Measurements from ENCODE around the gene PCBD2.

PCBD2 gene

DNA sequence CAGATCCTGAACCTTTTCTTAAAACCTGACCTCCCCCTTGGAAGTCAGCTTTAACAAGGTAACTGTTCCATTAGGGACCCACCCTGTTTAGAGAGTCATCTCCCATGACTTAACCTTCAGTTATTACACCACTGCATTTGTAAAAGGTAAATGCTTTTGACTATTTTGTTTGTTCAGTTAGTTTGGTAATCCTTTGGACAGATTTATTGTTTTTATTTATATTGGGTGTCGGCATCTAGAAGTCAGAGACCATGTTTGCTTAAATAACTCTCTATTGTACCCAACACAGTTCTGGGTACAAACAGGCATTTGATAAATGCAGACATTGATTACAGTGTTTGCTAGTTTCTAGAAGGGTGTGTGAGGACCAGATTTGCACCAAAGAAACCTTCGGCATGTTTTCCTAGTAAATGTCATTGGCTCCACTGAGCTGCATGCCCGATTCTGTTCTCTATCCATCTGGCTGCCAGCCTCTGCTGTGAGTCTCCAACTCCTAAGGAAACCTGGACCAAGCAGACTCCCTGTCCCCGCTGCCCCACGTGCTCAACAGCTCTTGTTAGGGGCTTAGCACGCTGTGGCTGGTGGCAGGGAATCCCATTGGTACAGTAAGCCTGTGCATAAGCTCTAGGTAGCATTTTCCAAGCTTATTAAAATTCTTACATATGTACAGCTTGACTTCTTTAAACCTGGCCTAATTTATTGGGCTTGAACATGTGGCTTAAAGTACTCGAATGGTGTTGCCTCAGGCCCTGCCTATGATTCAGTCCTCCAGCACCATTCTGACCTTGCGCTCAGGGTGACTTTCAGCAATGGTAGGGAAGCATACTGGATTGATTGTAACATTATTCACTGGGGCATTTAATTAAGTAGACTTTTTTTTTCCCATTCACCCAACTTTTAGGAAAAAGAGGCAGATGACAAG lies 6.6 kb downstream of the PCBD2 start:
- H3K36me3 ChIP-seq (ENCODE audit: insufficient read depth, low read length), result peaks cover 16% of the 10 kb centered on the region
- H3K4me3 ChIP-seq (ENCODE audit: low read length), result no peak overlapping the region
- no peaks in the 10 kb centered on the region for H3K27me3 ChIP-seq (ENCODE audit: control insufficient read depth, insufficient read depth, low read length)
- no peak overlapping the region for H3K9ac ChIP-seq (ENCODE audit: low read depth, low read length)
- no peaks in the 10 kb centered on the region for H3K9me3 ChIP-seq (replicated peaks; ENCODE audit: low read length)
- H3K4me1 ChIP-seq (ENCODE audit: control insufficient read depth, insufficient read depth, low read length), result no peaks in the 10 kb centered on the region
- no peak overlapping the region for H3K4me2 ChIP-seq (ENCODE audit: low read length)

DNA sequence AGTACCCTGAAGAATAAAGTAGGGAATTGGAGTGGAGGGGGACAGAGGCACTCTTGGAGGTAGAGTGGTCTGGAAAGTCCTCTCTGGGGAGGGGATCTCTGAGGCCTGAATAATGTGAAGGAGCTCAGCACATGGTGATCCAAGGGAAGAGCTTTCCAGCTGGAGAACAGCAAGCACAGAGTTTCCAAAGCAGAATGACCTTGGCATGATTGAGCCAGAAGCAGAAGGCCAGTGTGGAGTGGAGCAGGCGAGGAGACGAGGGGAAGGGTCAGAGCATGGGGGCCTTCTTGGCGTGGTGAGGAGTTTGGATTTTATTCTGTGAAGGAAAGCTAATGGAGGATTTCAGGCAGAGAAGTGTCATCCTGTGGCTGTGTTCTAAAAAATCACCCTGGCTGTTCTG lies 8.3 kb downstream of the PCBD2 start:
- Histone ChIP-seq H3K4me2 (ENCODE audit: low read length) (no peak overlapping the region), H3K27me3 (ENCODE audit: control insufficient read depth, insufficient read depth, low read length) (no peaks in the 10 kb centered on the region), H3K9ac (ENCODE audit: low read depth, low read length) (no peak overlapping the region), H3K4me3 (ENCODE audit: low read length) (no peak overlapping the region), H3K9me3 (replicated peaks; ENCODE audit: low read length) (no peaks in the 10 kb centered on the region), H3K4me1 (ENCODE audit: control insufficient read depth, insufficient read depth, low read length) (no peaks in the 10 kb centered on the region), H3K36me3 (ENCODE audit: insufficient read depth, low read length) (peaks cover 18% of the 10 kb centered on the region)

DNA sequence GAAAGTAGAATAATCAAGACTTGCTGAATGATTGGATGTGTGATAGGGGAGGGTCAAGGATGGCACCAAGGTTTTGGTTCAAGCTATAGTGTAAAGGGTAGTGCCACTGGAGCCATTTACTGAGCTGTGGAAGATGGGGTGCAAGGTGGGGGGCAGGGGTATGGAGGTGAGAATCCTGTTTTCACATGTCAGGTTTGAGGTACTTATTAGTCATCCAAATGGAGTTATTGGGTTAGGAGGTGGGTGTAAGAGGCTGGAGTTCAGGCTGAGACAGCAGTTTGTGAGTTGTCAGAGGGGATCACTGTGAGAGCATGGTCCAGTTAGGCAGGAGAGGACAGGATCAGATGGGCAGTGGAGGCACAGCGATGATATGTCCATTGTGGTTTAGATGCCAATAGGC lies 8.9 kb downstream of the PCBD2 start:
- Histone ChIP-seq H3K4me1 (ENCODE audit: control insufficient read depth, insufficient read depth, low read length) (no peaks in the 10 kb centered on the region), H3K9me3 (replicated peaks; ENCODE audit: low read length) (no peaks in the 10 kb centered on the region), H3K4me3 (ENCODE audit: low read length) (no peak overlapping the region), H3K27me3 (ENCODE audit: control insufficient read depth, insufficient read depth, low read length) (no peaks in the 10 kb centered on the region), H3K36me3 (ENCODE audit: insufficient read depth, low read length) (peaks cover 18% of the 10 kb centered on the region), H3K9ac (ENCODE audit: low read depth, low read length) (no peak overlapping the region), H3K4me2 (ENCODE audit: low read length) (no peak overlapping the region)

DNA sequence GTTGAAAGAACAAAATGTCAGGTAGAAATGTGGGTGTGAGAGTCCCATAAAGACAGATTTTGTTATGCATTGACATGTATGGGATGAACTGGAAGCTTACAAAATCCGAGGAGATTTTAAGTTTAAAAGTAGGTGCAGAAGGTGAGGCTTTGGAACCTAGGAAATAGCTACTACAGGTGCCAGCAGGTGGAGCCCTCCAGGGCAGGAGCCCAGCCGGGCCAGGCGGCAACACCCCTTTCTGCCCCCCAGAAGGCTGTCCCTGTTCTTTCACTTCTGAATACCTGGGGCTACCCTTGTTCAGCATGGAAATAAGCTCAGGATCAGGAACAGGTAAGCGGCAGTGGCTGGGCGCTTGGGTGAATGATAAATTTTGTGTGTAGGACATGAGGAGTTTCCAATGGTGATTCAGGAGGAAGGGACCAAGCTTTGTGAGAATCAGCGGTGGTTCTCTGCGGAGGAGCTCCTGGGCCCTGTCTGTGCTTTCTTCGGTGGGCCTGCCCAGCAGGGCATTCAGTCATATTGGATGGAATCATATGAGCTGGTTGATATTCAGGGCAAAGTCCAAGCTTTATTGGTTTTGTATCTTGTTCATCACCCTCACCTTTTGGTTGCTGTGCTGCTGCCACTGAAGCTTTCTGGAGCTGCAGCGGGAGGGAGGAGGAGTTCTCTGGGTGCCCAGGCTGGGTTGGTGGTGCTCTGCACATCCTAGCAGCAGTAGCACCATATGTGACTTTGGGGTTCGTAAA lies 12.3 kb downstream of the PCBD2 start:
- H3K4me3 ChIP-seq (ENCODE audit: low read length), result no peak overlapping the region
- no peak overlapping the region for H3K4me2 ChIP-seq (ENCODE audit: low read length)
- peaks cover 26% of the 10 kb centered on the region for H3K36me3 ChIP-seq (ENCODE audit: insufficient read depth, low read length)
- no peaks in the 10 kb centered on the region for H3K27me3 ChIP-seq (ENCODE audit: control insufficient read depth, insufficient read depth, low read length)
- H3K4me1 ChIP-seq (ENCODE audit: control insufficient read depth, insufficient read depth, low read length), result no peaks in the 10 kb centered on the region
- H3K9me3 ChIP-seq (replicated peaks; ENCODE audit: low read length), result no peaks in the 10 kb centered on the region
- no peak overlapping the region for H3K9ac ChIP-seq (ENCODE audit: low read depth, low read length)

DNA sequence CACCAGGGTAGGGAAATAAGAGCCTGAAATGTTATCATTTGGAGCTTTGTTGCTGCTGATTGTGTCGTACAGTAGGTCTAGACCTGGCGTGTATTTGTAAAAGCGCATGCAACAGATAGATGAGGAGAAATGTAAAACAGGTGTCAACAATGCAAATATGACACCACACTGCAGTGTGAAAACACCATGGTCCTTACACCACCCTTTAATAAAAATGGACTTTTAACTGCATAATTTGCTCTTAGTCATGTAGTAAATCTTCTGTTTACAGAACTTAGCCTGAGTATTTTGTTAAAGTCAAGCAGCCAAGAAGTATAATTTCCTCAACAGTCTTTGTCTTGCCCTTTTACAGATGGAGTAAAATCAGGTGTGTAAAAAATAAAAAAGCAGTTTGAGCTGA lies 13.9 kb downstream of the PCBD2 start:
- no peaks in the 10 kb centered on the region for H3K27me3 ChIP-seq (ENCODE audit: control insufficient read depth, insufficient read depth, low read length)
- no peak overlapping the region for H3K9ac ChIP-seq (ENCODE audit: low read depth, low read length)
- no peaks in the 10 kb centered on the region for H3K4me1 ChIP-seq (ENCODE audit: control insufficient read depth, insufficient read depth, low read length)
- H3K9me3 ChIP-seq (replicated peaks; ENCODE audit: low read length), result no peaks in the 10 kb centered on the region
- peaks cover 19% of the 10 kb centered on the region for H3K36me3 ChIP-seq (ENCODE audit: insufficient read depth, low read length)
- no peak overlapping the region for H3K4me3 ChIP-seq (ENCODE audit: low read length)
- no peak overlapping the region for H3K4me2 ChIP-seq (ENCODE audit: low read length)

DNA sequence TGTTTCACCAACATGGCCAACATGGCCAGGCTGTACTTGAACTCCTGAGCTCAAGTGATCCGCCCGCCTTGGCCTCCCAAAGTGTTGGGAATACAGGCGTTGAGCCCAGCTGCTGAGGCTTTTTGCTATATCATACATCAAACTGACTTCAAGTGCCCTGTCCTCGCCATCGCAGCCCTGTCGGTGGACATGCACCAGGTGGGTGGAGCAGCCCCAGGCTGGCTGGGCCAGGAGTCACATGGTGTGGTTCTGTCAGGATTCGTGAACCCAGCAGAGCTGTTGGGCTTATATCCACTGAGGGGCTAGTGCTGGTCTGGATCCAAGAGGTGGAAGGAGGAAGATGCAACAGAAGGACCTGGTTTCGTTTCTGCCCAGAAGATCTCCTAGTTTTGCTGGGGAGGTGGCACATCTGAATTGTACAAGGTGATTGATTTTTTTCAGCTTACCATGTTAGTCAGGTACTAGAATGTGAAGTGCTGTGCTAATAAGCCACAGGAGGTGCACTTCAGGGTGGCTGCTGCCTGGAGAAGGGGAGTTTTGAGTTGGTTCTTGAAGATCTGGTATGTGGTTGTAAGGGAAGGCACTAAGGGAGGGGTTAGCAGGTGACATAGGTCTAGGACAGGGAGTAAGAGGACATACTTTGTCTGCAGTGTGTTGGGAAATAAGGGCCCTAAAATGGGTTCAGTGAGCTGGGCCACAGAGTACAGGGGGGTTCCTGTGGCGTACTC lies 16.1 kb downstream of the PCBD2 start:
- no peak overlapping the region for H3K4me2 ChIP-seq (ENCODE audit: low read length)
- no peaks in the 10 kb centered on the region for H3K27me3 ChIP-seq (ENCODE audit: control insufficient read depth, insufficient read depth, low read length)
- no peak overlapping the region for H3K4me3 ChIP-seq (ENCODE audit: low read length)
- no peaks in the 10 kb centered on the region for H3K4me1 ChIP-seq (ENCODE audit: control insufficient read depth, insufficient read depth, low read length)
- H3K36me3 ChIP-seq (ENCODE audit: insufficient read depth, low read length), result peaks cover 15% of the 10 kb centered on the region
- H3K9me3 ChIP-seq (replicated peaks; ENCODE audit: low read length), result no peaks in the 10 kb centered on the region
- H3K9ac ChIP-seq (ENCODE audit: low read depth, low read length), result no peak overlapping the region

DNA sequence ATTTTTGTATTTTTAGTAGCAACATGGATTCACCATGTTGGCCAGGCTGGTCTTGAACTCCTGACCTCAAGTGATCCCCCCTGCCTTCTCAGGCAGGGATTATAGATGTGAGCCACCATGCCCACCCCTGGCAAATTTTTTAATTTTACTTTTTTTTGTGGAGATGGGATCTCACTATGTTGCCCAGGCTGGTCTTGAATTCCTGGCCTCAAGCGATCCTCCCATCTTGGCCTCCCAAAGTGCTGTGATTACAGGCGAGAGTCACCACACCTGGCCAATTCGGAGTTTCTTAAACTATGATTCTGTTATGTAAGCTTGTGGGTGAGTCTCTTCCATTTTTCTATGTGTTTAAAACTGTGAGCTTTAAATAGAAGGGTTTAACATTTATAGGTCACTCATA lies 27.6 kb downstream of the PCBD2 start:
- no peak overlapping the region for H3K9ac ChIP-seq (ENCODE audit: low read depth, low read length)
- peaks cover 12% of the 10 kb centered on the region for H3K36me3 ChIP-seq (ENCODE audit: insufficient read depth, low read length)
- H3K27me3 ChIP-seq (ENCODE audit: control insufficient read depth, insufficient read depth, low read length), result no peaks in the 10 kb centered on the region
- no peaks in the 10 kb centered on the region for H3K4me1 ChIP-seq (ENCODE audit: control insufficient read depth, insufficient read depth, low read length)
- H3K9me3 ChIP-seq (replicated peaks; ENCODE audit: low read length), result no peaks in the 10 kb centered on the region
- no peak overlapping the region for H3K4me3 ChIP-seq (ENCODE audit: low read length)
- H3K4me2 ChIP-seq (ENCODE audit: low read length), result no peak overlapping the region

DNA sequence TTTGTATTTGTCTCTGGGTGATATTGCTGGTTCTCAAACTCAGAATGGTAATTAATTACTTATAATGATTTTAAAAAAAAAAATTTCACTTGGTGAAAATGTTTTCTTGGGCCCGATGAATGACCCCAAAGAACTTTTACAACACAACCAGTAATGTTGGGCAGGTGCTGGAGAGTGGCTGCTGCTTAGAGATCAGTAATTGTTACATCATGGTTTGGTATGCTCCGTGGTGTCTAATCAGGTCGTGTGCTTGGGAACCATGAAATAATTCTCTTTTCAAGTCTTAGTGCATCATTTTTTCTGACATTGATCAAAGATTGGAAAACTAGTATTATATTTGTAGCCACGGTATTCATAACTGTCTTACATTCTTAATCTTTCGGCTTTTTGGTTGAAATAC lies 29.3 kb downstream of the PCBD2 start:
- Histone ChIP-seq H3K27me3 (ENCODE audit: control insufficient read depth, insufficient read depth, low read length) (no peaks in the 10 kb centered on the region), H3K9ac (ENCODE audit: low read depth, low read length) (no peak overlapping the region), H3K4me2 (ENCODE audit: low read length) (no peak overlapping the region), H3K36me3 (ENCODE audit: insufficient read depth, low read length) (peaks cover 21% of the 10 kb centered on the region), H3K4me3 (ENCODE audit: low read length) (no peak overlapping the region), H3K9me3 (replicated peaks; ENCODE audit: low read length) (no peaks in the 10 kb centered on the region), H3K4me1 (ENCODE audit: control insufficient read depth, insufficient read depth, low read length) (no peaks in the 10 kb centered on the region)

DNA sequence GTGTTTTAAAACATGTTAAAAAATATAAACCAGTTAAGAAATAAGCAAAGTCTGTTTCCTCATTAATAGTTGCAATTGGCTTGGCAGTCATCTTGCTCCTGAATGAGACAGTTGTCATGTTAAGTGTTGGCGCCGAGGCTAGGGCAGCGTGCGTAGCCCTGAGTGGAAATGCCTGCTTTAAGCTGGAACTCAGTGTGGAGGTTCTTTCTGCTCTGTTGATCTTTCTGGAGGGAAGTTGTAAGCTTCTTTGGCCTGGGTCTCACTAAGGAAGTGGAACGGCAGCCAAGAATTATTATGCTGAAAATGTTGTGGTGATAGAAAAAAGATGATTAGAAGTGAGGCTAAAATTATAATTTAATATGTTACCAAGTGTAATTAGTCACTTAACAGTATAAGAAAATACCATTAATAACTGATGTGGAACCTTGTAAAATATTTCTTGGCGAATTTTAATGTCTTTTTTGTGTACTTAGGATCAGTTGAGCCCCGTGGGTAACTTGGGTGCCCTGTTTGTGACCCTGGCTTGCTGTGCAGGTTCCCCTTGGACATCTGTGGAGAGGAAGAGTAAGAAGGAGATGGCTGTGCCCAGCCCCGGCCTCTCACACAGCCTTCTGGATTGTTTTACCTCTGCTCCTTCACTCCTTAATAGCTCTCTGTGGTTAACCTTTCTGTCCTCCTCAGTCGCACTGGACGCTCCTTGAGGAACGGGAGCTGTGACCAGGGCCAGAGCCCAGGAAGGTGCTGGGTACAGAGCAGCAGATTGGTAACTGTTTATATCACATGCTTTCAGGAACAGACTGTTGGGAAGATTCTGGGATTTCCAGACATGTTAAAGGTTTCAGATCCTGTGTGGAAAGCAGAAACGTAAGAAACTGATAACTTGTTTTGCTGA lies 31.0 kb downstream of the PCBD2 start:
- Histone ChIP-seq H3K4me1 (ENCODE audit: control insufficient read depth, insufficient read depth, low read length) (no peaks in the 10 kb centered on the region), H3K9me3 (replicated peaks; ENCODE audit: low read length) (no peaks in the 10 kb centered on the region), H3K4me3 (ENCODE audit: low read length) (no peak overlapping the region), H3K36me3 (ENCODE audit: insufficient read depth, low read length) (peaks cover 13% of the 10 kb centered on the region), H3K9ac (ENCODE audit: low read depth, low read length) (no peak overlapping the region), H3K27me3 (ENCODE audit: control insufficient read depth, insufficient read depth, low read length) (no peaks in the 10 kb centered on the region), H3K4me2 (ENCODE audit: low read length) (no peak overlapping the region)

DNA sequence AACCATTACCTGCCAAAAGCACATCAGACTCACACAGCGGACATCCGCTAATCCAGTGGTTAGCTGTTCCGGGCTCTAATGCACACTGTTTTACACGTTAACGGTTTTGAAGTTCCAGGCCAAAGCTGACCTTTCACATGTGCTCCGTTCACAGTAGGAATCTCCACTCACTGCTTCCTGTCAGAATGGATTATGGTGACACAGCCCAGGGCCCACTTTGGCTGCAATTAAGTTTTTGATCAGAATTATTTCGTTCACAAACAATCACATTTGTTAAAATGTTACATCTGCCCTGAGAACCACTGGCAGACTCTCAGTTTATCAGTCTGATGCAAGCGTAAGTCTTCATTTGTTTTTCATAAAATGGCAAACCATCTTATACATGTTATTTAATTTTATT lies 32.6 kb downstream of the PCBD2 start:
- H3K36me3 ChIP-seq (ENCODE audit: insufficient read depth, low read length), result peaks cover 13% of the 10 kb centered on the region

DNA sequence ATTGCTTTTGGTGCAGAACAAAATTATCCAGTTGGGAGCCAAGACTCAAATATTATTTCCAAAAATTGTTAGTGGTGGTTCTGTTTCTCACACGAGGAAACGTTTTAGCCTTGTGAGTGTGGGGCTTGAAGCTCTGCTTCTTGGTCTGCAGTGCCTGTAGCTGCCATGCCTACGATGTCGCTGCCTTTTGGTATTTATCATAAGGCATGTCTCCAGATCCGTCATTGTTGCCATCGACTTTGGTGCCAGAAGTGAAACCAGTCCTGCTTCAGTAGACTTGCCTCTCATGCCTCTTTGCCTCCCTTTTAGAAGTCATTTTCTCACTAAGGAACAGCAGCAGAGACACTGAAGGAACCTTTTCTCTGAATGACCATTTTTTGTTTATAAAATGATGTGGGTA lies 33.1 kb downstream of the PCBD2 start:
- H3K36me3 ChIP-seq (ENCODE audit: insufficient read depth, low read length), result peaks cover 13% of the 10 kb centered on the region
- H3K9ac ChIP-seq (ENCODE audit: low read depth, low read length), result no peak overlapping the region
- no peaks in the 10 kb centered on the region for H3K4me1 ChIP-seq (ENCODE audit: control insufficient read depth, insufficient read depth, low read length)
- H3K4me2 ChIP-seq (ENCODE audit: low read length), result no peak overlapping the region
- no peaks in the 10 kb centered on the region for H3K27me3 ChIP-seq (ENCODE audit: control insufficient read depth, insufficient read depth, low read length)
- H3K9me3 ChIP-seq (replicated peaks; ENCODE audit: low read length), result no peaks in the 10 kb centered on the region
- no peak overlapping the region for H3K4me3 ChIP-seq (ENCODE audit: low read length)

More for the DNA sequence above, 32.6 kb downstream of the PCBD2 start:
- H3K9me3 ChIP-seq (replicated peaks; ENCODE audit: low read length), result no peaks in the 10 kb centered on the region
- H3K9ac ChIP-seq (ENCODE audit: low read depth, low read length), result no peak overlapping the region
- H3K27me3 ChIP-seq (ENCODE audit: control insufficient read depth, insufficient read depth, low read length), result no peaks in the 10 kb centered on the region
- no peaks in the 10 kb centered on the region for H3K4me1 ChIP-seq (ENCODE audit: control insufficient read depth, insufficient read depth, low read length)
- no peak overlapping the region for H3K4me2 ChIP-seq (ENCODE audit: low read length)
- no peak overlapping the region for H3K4me3 ChIP-seq (ENCODE audit: low read length)
